GM21367 (cell line): ENCODE data around the gene ZMIZ1.

Source experiments
- ATAC-seq: cut with Tn5 transposase; IDR thresholded peaks from one replicate; pipeline ENCODE4 v1.9.1; 2021; ENCODE audit not compliant: unreplicated experiment

The ZMIZ1 gene

DNA sequence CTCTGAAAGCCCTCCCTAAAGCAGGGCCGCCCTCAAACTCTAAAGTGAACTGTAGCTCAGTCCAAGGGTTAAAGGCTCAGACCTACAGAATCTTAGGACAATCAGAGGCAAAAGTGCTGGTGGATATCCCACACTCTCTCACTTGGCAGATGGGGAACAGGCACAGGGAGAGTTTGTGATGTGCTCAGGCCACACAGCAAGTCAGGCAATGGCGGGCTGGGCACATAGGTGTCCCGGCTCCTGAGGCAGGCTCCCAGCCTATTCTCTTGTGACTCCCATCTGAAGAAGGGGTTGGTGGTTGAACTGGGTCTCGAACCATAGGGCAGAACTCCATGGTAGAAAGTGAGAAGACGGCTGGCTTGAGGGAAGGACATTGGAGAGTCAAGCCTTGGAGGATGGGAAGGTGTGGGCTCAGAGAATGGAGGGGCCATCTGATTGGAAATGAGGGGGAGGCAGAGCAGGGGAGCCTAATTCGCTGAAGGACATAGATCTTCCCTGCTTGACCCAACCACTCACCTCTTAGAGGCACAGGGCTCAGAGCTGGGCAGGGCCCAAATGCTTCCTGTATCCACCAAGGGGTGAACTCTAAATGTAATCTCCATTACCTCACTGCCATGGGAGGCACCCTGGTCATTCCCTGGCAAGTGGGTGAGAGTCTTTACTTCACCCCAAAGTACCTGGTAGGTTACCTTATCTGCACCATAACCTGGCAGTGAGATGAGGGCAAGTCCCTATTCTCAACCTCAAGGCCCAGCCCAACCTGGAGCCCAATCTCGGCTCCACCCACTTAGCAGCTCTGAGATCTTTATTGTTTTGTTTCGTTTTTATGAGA lies 4.9 kb upstream of the ZMIZ1 start:
- ATAC-seq, result no peak

DNA sequence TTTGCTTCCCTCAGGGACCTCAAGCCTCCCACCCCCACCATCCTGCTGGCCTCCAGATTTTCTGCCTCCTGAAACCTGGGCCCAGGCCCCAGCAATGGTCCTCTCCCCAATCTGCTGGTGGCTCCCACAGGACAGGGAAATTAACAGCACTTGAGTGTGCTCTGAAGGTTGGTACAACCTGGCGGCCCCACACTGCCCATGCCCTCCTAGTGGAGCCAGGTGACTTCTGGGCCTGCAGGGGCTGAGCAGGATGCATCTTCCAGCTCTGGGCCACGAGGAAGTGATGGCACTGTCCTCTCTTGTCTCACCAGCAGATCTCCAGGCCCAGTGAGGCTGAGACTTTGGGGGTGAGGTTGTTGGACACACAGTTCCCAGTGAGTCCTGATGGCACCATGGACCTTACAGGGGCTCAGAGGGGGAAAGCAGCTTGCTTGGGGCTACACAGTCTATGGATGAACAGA lies 3.6 kb upstream of the ZMIZ1 start:
- ATAC-seq, result no peak

DNA sequence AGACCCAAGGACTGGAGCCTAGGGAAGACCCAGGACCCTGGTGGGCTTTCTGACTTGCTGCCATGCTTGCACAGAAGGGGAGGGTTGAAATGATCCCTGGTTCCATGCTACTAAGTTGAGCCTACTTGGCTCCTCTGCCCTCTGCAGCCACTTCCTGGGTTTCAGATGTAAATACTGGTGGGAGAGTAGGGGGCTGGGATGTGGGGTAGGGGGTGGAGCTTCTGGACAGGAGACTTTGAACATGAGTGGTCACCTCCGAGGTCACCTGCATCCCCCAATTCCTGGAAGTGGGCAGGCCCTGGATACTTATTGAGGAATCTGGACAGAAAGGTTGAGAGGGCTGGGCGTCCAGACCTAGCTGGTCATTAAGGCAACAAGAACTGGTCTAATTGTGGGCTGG lies 2.9 kb upstream of the ZMIZ1 start:
- no peak for ATAC-seq

DNA sequence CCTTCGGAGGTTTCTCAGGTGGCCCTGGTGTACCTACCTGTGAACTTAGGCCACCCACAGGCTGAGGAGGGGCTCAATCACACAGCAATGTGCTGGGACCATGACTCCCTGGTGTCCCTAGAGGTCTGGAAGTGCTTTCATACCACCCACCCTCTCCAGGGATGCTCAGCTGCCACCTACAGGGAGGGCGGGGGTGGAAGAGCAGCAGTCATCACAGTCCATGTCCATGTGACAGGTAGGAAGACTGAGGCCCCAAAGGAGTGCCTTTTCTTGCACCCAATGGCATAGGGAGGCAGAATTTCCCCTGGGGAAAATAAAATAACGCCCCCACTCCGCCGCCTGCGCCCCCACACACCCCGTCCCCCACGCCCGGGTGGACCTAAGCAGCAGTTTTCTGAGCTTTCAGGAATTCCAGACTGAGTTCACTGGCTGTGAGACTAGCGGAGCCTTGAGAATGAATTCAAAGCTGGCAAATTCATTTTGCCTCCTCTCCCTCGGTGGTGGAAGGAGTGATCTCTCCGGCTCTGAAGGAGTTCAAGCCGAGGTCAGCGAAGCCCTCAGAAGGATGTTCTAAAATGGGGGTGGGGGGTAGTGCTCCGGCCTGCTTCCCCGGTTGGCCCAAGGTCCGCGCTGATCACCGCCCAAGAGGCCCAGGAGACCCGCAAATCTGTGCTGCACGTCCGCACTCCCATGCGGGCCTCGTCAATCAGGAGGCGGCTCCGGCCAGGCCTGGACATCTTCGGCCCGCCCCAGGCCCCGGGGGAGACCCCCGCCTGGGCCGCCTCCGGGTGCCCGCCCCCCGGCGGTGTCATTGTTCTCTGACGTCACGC lies 2.1 kb upstream of the ZMIZ1 start:
- no peak for ATAC-seq

DNA sequence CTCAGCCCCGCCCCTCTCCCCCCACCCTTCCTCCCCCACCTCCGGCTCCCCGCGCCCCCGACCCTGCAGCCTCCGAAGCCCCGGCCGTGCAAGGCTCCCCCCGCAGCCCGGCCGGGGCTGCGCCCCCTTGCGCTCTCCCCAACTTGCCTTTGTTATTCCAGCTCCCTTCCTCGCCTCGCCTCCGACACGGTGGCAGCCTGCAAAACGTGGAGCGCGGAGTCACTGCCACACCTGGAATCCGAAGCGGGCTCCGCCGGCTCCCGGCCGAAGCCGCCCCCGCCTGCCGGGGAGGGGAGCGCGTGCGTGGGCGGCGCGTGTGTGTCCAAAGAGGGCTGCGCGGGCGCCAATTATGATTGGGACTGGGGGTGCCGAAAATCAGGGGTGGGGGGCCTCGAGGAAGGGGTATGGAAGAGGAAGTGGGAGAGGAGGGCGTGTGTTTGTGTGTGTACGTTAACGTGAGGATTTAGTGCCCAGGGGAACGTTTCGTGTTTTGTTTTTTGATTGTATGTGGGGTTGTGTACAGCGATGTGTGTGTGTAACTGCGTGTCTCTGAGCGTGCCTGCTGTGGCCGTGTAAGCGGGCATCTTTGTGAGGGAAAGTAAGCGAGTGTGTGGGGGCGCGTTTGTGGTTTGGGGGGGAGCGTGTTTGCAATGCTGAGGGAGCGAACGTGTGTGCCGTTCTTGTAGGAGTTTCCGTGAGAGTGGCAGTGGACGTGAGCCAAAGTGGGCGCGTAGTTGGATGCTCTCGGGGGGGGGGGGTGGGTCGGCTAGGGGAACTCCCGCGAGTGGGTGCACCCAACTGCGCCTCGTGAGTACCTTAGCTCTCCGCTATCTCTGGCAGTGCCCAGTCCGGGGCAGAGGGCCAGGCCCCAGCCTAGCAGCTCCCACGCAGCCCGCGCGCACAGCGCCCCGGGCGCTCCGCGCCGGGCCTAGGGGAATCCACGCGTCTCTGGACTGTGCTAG lies 1.2 kb upstream of the ZMIZ1 start:
- ATAC-seq, result no peak

DNA sequence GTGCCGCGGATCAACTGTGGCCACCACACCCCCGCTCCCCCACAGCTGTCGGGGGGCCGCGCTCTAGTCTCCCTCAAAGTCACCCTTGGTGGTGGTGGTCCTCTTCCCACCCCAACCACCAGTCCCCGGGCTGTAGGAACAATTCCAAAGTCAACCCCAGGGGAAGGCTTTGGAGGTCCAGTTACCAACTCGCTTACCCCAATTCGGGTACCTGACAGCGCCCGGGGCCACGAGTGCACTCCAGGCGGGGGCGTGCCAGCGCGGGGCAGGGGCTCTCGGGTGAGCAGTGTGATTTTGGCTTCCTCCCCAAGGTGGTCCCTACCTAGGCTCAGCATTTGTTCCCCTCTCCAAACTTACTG lies 584 bp upstream of the ZMIZ1 start:
- no peak for ATAC-seq

DNA sequence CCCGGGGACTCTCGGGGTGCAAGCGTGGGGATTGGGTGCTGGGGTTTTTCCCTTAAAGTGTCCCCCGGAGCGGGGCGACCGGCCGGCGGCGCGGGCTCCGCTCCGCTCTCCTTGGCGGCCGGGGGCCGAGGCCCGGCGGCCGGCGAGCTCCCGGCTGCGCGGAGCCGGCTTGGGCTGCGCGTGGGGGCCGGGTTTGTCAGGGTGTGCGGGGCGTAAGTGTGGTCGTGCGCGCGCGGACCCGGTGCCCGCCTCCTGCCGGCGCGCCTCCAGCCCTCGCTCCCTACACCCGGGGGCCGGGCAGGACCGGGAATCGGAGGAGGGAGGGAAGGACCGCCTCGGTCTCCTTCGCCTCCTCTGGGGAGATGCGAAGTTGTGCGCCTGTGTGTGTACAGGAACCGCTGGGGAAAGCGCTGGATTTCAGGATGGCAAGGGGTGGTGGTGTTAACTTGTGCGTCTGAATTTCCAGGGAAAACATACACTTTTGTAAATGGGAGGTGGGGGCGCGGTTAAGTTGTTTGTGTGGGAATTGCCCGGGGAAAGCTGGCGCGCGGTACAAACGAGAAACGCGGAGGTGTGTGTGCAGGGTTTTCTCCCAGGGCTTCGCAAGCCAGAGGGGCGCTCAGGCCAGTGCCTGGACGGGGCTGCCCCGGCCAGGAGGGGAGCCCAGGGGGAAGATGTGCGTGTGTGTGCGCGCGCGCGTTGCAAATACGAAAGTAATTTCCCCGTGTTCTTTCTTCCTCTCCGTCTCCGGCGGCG lies 737 bp downstream of the ZMIZ1 start:
- no peak for ATAC-seq

DNA sequence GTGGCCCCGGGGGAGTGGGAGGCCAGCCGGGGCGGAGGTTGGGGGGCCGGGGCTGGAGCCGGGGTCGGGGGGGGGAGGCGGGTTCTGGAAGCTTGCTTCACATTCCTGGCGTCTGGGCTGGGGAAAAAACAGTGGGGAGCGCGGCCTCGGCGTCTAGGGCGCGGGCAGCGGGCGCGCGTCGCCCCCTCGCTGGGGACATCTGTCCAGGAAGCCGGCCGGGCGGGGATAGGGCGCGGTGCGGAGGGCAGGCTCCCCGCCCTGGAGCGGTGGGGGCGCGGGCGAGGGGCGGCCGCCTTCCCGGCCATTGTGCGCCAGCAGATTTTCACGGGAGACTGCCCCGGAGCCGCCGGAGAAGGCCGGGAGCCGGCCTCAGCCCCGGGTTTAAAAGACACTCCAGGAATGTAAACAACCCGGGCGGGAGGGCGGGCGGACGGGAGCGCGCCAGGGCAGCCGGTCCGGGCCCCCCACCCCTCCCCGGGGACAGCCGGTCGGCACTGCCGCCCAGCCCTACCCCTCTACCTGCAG lies 1.4 kb downstream of the ZMIZ1 start:
- ATAC-seq, result no peak

DNA sequence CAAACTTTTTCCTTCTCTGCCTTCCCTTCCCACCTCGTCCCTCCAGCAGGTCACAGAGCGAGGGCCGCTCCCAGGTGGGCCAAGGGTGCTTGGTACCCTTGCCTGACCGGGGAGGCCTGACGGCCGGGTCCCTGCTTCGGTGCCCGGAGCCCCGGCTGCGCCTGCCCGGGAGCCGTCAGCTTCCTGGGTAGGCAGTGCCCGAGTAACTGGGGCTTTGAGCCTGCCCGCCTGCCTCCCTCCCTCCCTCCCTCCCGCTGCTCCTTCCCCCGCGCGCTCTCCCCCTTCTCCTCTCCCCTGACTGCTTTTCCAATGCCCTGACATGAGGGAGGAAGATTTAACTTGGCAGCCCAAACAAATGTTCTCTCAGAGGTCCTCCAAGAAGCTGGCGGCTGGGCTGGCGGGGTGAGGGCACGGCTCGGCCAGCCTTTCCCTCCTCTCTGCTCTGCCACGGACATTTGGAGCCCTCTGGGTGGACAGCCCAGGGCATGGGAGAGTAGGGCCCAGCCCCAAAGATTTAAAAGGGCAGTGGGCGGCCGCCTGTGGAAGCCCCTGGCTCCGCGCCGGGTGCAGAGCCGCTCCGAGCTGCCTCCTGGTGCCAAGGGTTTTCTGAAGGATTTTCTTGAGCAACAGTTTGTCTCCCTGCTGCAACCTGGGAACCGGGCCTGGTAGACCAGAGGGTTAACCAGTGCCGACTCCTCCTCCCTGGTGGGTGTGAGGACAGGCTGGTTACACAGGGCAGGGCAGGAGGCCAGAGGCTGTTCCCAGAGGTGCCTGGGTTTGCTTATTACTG lies 2.0 kb downstream of the ZMIZ1 start:
- ATAC-seq, result no peak

DNA sequence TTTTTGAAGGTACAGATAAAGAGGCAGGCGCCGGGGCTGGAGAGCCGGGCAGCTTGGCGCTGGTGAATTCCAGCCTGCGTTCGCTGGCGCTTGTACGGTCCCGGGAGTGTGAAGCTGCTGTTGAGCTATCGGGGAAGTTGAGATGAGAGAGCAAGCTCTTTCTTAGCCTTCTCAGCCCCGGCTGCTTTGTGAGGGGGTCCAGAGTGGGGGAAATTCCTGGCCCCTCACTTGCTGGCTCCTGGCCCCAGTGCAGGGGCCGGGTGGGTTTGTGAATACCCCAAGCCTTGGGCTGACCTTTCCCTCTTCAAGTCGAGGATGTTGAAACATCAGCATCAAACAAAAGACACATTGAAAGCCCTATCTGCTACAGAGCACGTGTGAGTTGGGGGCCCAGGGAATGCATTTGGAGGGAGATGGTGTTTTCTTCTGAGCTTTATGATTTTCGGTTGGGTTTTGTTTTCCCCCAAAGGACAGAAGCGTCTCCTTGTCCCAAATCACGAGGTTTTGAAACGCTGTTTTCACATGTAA lies 2.7 kb downstream of the ZMIZ1 start:
- ATAC-seq, result no peak

DNA sequence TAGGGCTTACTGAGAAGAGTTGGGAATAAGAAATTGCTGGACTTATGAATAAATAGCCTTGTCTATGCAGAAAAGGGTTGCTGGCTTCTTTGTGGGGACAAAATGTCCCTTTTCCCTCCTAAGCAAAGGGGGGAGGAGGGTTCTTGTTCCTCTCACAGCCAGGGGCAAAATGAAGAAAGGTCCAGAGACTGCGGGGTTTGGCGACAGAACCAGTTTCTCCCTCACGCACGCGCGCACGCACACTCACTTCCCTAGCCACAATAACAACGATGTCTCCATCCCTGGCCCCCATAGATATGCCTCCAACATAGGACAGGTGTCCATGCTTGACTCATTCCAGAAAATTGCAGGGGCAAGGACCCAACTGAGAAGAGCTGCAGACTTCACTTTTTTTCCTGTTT lies 3.3 kb downstream of the ZMIZ1 start:
- ATAC-seq, result no peak

DNA sequence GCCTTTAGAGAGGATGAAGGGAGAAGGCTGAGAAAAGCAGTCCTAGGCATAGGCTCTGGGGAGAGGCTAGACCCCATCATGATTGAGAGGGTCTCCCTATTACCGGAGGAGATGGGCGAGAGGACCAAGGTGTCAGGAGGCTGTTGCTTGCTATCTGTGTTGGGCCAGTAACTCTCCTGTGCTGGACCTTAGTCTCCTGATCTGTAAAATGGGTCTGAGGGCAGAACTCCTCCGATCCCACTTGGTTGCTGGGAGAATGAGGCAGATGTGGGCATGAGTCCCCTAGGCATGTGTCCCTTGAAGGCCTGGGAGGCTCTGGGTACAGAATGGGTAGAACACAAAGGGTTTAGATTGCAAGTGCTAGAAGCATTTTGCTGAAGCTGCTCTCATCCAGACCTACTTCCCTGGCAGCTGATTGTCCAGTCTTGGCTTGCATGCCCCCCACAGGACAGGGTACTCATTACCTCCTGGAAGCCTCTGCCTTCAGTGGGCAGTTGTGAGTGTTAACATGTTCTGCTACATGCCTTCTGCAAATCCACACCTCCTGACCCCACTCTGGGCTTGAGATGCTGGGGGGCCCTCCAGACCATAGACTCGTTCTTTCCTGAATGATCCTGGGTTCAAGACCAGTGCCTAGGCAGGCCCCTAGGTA lies 4.4 kb downstream of the ZMIZ1 start:
- no peak for ATAC-seq

DNA sequence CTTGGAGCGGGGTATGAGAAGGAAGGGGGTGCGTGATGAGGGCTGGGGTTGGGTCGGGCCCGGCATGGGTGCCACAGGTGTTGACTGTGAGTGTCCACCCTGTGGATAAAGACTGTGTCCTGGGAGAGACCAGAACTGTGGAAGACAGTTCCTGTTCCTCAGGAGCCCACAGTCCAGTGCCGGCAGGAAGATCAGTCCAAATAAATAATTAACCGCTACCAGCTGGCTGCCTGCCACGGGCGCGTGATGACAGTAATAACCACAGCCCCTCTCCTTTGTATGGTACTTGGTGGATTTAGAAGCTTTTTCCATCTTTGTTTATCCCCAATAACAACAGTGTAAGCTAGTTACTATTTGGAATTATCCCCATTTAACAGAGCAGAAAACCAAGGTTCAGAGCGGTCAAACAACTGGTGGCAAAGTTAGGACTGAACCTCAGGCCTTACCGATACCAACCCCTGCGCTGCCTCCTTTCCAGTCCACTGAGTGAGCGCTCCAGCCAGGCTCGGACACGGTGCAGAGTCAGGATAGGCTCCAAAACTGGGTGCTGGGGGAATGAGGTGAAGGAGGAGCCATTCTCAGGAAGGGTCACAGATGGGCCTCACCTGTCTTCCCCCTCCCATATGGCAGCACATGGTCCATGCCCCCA lies 5.1 kb downstream of the ZMIZ1 start:
- ATAC-seq, result no peak

DNA sequence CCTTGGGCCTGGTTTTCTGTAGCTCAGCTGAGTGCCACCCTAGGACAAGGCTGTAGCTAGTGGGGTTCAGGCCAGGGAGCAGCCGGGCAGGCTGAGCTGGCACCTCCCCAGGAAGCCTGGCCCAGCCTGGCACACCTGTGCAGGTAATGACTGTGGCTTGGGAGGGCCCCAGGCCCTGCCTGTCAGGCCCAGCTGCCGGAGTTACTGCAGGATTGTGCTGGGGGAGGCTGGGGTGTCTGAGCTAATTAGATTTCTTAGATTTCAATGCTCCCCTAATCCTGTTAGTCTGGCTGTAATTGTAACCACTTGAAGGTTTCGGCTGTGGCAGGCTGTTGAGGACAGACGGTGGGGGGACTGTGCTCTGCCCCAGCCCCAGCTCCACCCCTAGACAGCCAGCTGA lies 6.0 kb downstream of the ZMIZ1 start:
- no peak for ATAC-seq

DNA sequence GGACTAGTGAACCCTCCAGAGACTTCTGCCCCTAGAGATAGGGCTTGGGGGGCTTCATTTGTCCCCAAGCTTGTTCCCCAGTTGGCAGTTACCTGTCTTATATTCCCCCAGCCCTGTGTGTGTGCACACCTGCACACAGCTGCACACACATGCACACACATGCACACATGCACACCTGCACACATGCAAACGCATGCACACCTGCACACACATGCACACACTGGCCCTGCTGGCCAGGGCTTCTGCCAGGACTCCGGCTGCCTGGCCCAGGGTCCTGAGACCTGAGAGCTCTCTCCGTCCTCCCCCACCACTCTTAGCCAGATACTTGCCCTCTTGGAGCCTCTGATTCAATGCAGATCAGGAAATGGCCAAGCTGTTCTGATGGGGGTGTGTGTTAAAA lies 6.7 kb downstream of the ZMIZ1 start:
- no peak for ATAC-seq

DNA sequence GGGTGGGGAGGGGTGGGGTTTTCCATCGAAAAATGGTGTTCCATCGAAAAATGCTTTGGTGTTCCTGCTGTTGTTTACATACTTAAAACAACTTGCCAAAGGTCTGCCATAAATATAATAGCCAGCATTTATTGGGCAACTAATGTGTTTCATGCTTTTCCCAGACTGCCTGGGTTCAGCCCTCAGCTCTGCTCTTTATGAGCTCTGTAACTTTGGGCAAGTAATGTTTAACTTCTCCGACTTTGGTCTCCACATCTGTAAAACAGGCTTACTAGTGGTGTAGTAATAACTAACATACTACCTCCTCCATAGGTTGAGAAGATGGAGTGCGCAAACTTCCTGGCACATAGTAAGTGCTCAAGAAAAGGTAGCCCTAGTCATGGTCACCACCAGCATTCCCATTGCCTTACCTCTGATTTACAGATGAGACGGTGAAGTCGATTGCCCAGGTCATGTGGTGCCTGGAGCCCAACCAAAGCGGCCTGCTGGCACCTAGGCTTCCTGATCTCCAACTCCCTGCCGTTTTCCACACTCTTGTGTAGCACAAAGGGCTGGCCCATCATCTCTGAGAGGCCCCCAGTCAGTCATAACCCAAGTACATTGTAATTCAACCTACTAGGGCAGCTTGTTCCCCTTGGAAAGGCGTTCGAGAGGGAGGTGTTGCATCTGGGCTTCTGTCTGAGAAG lies 8.9 kb downstream of the ZMIZ1 start:
- no peak for ATAC-seq

DNA sequence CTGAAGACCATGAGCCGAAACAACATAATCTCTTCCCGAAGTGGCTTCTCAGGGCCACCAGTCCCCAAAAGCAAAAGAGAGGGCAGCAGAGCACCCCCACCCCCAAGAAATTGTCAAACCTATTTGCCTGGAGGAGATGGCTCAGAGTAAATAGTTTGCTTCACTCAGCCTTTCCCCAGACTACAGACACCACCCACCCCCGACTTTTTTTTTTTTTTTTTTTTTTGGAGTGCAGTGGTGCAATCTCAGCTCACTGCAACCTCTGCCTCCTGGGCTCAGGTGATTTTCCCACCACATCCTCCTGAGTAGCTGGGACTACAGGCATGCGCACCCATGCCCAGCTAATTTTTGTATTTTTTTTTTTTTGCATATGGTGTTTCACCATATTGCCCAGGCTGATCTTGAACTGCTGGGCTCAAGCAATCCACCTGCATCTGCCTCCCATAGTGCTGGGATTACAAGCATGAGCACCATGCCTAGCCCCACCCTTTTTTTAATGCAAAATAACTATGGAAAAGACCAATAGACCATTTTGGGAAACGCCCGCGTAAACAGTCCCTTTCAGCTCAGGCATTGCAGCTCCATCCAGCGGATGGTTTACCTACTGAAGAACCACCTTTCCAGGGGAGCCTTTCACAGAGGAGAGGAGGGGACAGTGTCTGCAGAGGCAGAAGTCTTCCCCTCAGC lies 9.7 kb downstream of the ZMIZ1 start:
- no peak for ATAC-seq
